ENCODE measurements around the gene NRK.
"Not testable (repeated sequence)": the region's sequence is repeated elsewhere in the genome, so short reads cannot be mapped to it uniquely, and the experiment has no call there.

NRK gene, protein sequence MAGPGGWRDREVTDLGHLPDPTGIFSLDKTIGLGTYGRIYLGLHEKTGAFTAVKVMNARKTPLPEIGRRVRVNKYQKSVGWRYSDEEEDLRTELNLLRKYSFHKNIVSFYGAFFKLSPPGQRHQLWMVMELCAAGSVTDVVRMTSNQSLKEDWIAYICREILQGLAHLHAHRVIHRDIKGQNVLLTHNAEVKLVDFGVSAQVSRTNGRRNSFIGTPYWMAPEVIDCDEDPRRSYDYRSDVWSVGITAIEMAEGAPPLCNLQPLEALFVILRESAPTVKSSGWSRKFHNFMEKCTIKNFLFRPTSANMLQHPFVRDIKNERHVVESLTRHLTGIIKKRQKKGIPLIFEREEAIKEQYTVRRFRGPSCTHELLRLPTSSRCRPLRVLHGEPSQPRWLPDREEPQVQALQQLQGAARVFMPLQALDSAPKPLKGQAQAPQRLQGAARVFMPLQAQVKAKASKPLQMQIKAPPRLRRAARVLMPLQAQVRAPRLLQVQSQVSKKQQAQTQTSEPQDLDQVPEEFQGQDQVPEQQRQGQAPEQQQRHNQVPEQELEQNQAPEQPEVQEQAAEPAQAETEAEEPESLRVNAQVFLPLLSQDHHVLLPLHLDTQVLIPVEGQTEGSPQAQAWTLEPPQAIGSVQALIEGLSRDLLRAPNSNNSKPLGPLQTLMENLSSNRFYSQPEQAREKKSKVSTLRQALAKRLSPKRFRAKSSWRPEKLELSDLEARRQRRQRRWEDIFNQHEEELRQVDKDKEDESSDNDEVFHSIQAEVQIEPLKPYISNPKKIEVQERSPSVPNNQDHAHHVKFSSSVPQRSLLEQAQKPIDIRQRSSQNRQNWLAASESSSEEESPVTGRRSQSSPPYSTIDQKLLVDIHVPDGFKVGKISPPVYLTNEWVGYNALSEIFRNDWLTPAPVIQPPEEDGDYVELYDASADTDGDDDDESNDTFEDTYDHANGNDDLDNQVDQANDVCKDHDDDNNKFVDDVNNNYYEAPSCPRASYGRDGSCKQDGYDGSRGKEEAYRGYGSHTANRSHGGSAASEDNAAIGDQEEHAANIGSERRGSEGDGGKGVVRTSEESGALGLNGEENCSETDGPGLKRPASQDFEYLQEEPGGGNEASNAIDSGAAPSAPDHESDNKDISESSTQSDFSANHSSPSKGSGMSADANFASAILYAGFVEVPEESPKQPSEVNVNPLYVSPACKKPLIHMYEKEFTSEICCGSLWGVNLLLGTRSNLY (N-terminal part only)

DNA sequence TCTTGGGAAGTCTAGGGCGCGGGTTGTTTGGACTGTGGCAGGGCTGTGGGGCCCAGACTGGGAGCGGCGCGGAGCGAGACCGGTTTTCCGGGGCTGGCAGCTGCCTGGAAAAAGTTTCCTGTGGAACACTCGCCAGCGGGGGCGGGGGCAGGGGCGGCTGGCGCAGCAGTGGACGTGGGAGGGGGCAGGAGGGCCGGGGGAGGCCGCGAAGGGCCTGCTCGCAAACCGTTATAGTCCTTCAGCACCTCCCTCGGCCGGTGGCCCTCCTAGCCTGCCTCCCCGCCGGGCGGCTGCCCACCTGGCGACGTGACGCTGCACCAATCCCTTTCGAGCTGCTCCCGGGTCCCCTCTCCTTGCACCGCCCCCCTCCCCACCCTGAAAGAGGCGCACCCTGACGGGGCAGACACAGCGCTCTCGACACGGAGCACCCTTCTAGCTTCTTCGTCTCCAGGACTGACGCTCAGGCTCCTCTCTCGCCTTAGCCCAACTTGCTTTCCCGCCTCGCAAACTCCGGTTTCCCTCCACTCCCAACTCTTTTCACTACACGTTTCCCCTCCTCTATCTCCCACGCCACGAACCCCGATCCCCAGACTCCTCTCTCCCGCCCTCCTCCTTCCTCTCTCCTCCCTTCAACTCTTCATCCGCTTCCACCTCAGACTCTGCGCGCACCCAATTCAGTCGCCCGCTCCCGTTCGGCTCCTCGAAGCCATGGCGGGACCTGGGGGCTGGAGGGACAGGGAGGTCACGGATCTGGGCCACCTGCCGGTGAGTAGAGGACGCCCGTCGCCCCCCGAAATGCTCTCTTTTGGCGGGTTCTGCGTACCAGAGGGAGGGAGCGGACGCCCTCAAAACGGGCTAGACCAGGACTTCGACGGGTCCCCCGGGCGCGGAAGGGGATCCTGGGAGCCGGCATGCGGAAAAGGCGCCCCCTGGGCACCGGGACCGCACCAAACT is at the start of gene NRK:
Gene NRK, plus strand, starts transcription at position 402 of the 954 bp plus-strand sequence. Its CDS starts 307 bp downstream, at position 709.
- DNase-seq = peak; percentile 31

DNA sequence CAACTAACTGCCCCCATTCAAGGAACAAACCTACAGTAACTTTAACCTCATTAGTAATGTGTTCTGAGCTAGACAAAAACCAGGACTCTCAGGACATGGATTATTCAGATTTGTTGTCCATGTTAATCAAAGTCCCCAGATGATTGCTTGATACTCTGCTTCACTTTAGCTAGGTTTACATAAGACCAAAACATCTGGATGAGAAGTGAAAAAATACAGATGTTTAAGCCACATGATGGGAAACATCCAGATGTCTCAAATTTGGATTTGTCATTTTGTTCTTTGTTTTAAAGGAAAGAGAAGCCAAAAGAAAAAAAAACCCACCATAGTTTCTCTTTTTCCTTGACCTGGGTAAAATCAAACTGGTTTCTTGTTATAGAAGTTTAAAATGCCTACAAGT is 48.5 kb upstream of the NRK start:
- DNase-seq = no peak

DNA sequence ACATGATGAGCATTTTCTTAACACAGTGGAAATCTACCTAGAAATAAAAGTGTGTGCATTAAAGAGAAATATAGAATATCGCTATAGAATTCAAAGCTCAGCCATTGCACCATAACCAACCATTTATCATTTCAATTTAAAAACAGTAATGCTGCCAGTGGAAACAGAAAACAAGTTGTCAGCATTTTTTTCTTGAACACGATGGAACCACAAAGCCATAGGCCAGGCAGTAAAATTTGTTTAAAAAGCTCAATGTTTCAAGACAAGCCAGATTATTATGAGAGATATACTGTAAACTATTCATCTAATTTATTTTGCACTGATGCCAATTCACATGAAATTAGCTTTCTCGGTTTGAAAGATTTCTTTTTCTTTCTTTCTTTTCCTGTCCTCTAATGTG is 46.7 kb upstream of the NRK start:
- DNase-seq = no peak

GRCh38 chrX:105781804-105782203 is 40.5 kb upstream of the NRK start:
- DNase-seq = no peak

DNA sequence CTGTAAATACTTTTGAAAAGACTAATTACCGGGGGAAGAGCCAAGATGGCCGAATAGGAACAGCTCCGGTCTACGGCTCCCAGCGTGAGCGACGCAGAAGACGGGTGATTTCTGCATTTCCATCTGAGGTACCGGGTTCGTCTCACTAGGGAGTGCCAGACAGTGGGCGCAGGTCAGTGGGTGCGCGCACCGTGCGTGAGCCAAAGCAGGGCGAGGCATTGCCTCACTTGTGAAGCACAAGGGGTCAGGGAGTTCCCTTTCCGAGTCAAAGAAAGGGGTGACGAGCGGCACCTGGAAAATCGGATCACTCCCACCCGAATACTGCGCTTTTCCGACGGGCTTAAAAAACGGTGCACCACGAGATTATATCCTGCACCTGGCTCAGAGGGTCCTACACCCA is 25.5 kb upstream of the NRK start:
- DNase-seq = peak; percentile 4

DNA sequence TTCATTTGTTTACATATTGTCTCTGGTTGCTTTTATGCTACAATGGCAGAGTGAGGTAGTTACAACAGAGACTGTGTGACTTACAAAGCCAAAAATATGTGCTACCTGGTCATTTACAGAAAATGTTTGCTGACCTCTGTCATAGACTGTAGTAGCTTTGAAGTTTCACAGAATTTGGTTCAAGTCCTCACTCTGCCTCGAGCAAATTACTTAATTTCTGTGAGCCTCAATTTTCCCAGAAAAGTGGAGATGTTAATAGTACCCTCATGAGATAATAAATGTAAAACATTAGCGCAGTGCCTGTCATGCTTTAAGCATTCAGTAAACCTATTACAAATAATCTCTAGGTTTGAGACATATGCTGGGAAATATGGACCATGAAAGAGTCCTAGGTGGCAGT is 18.4 kb upstream of the NRK start:
- DNase-seq = no peak

DNA sequence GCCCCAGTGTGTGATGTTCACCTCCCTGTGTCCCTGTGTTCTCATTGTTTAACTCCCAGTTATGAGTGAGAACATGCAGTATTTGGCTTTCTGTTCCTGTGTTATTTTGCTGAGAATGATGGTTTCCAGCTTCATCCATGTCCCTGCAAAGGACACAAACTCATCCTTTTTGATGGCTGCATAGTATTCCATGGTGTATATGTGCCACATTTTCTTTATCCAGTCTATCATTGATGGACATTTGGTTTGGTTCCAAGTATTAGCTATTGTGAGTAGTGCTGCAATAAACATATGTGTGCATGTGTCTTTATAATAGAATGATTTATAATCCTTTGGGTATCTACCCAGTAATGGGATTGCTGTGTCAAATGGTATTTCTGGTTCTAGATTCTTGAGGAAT is 16.7 kb upstream of the NRK start:
- not testable (repeated sequence) for DNase-seq

DNA sequence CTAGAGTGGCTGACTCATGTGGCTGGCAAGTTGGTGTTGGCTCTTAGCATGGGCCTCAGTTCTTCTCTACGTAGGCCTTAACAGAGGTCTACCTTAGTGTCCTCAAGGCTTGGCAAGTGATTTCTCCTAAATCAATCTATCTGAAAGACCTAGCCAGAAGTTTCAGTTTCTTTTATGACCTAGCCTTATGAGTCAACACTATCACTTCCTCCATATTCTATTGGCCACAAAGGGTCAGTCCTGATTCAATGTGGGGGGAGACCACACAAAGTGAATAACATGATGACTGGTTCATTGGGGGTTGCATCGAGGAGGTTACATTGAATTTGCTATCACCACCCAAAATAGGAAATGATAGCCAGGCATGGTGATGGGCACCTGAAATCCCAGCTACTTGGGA is 5.8 kb upstream of the NRK start:
- DNase-seq = no peak

GRCh38 chrX:105820247-105820646 is 2.1 kb upstream of the NRK start:
- peak; percentile 29 for DNase-seq

- DNase-seq = peak; percentile 10
Measured at GRCh38 chrX:105821471-105822121, 743 bp upstream of the NRK start.

DNA sequence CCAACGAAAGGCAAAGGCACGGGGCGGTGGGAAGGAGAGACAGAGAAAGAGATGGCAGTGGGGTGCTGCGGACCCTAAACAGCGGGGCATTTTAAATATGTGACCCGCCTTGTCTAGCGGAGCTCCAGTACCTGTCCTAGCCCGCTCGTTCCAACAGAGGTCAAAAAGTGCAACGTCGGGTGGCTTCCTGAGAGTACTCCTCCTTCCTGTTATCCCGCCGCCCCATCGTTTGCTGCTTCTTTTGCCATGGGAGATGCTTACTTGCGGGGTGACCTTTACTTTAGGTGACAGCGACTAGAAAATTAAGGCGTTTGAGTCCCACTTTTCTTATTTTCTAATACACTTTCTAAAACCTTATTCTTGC is 735 bp downstream of the NRK start:
- peak; percentile 28 for DNase-seq

DNA sequence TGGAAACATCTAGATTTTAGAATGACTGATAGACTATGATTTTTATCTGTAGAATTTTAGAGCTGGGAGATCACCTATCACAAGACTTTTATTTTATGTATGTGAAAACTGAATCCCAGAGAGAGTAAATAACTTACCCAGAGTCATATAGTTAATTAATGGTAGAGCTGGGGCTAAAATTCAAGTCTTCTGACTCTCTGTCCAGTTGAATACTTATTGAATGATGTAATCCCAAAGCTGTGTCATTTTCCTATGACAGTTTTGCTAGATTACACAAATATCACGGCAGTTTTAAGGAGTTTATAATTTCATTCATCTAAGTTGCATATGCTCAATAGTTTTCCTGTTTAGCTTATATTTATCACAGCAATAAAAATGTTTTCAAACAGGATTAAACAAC is 6.7 kb downstream of the NRK start:
- no peak for DNase-seq

DNA sequence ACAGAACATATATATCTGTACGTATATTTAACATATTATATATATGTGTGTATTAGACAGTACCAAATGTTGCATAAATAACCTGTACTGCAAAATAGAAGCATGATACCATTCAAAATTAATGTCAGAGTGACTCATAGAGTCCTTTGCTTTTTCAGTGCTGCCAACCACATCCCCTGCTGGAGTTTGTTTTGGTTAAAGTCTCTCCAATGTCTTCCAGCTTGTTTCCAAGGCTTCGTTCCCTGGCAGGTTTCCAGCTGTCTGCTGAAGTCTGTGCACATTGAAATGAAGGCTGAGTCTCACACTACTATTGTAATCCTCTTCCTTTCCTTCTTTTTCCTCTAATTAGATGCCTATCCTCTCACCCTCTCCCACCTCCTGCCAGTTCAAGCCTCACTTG is 14.9 kb downstream of the NRK start:
- DNase-seq = peak; percentile 2

GRCh38 chrX:105845631-105846030 is 23.3 kb downstream of the NRK start:
- no peak for DNase-seq

DNA sequence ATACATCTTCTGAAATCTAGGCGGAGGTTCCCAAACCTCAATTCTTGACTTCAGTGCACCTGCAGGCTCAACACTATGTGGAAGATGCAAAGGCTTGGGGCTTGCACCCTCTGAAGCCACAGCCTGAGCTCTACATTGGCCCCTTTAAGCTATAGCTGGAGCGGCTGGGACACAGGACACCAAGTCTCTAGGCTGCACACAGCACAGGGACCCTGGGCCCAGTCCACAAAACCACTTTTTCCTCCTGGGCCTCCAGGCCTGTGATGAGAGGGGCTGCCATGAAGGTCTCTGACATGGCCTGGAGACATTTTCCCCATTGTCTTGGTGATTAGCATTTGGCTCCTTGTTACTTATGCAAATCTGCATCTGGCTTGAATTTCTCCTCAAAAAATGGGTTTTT is 27.8 kb downstream of the NRK start:
- not testable (repeated sequence) for DNase-seq

DNA sequence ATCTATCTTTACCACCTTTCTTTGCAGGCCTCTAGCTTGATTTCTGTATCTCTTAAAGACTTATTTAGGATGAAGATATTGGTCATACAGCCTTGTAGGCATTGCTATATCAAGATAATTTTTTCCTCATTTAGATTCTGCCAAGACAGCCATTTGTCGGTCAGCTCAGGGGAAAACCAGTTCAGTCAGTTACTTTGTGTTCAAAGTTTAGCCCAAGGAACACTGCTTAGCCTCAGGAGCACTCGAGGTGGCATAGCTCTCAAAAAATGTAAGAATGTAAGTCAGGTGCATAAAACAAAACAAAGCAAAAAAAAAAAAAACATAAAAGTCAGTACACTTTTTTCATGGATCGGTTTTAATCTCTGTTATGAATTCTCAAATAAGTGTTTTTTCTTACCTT is 43.4 kb downstream of the NRK start:
- DNase-seq = no peak

DNA sequence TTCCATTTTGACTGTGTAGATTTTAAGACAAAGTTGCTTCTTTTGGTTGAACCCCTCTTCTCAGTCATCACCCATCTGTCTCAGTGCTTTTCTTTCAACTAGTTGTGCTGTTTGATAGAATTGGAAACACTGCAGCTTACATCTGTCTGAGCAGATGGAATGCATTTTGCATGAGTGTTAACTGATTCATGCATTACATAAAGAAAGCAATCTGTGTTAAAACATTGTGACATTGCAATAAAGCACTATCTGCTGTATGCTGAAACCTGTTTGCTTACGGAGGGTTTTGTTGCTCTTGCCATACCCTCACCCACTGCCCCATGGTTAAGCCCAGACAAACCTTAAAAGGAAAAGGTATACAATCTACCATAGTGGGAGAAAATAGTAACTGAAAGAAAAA is 47.4 kb downstream of the NRK start:
- DNase-seq = no peak

DNA sequence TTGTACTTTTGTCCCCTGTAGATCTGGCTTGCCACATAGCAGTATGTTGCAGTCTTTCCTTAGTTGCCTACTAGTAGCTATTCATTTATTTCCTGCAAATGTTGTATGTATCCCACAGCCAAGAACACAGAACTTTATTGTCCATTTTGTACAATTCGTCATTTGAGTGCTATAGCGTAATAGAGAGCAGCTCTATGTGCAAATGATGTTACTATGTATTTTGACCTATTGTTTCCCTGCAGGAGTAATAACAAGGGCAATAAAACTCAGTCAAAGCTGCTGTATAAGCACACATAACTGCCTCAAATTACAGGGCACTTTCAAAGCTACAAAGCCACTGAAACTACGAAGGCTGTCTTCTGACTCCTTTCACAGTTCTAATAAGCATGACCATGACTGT is 48.1 kb downstream of the NRK start:
- no peak for DNase-seq

- no peak for DNase-seq
Measured at GRCh38 chrX:105872941-105873340, 50.6 kb downstream of the NRK start.

DNA sequence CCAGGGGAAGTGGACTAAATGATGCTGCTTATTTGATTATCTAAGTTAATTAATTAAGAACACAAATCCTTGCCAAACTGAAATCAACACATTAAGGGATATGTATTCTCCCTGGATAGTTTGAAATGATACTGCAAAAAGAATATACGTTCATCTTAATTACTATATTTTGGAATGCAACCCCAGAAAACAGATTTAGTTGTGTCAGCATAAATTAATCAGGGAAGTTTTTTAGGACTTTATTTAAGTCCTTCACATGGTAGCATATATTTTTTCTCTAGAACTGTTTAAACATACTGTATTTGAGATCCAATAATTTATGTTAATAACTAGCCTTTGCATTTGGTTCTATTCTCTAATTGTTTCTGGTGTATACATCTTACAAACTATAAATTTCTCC is 52.5 kb downstream of the NRK start:
- no peak for DNase-seq

- DNase-seq = peak; percentile 60
Measured at GRCh38 chrX:105876658-105877057, 54.3 kb downstream of the NRK start.

- no peak for DNase-seq
Measured at GRCh38 chrX:105880491-105880890, 58.2 kb downstream of the NRK start.

All from NCI-H82 (cell line).